Effector memory CD4-positive, alpha-beta T cell (primary cell): ENCODE results near the gene CHST10.
"Not testable (repeated sequence)": the region's sequence is repeated elsewhere in the genome, so short reads cannot be mapped to it uniquely, and the experiment has no call there.

Source experiments
- DNase-seq, 3 donors: peaks; one replicate each; pipeline ENCODE4 v3.0.0-alpha.2; 2020
- H3K27ac ChIP-seq: 2 replicates; pipeline ENCODE4 v1.7.0; 2013; ENCODE audit warnings: mild to moderate bottlenecking, low read length, moderate library complexity; ENCODE audit not compliant: insufficient read depth, poor library complexity, severe bottlenecking
- H3K27me3 ChIP-seq: replicated peaks from 2 replicates; pipeline ENCODE4 v1.7.0; 2013; ENCODE audit warnings: mild to moderate bottlenecking, low read length; ENCODE audit not compliant: insufficient read depth, control insufficient read depth, poor library complexity, severe bottlenecking
- H3K36me3 ChIP-seq: 2 replicates; pipeline ENCODE4 v1.7.0; 2013; ENCODE audit warnings: mild to moderate bottlenecking, low read length, moderate library complexity; ENCODE audit not compliant: control insufficient read depth, insufficient read depth
- H3K4me1 ChIP-seq: 2 replicates; pipeline ENCODE4 v1.7.0; 2013; ENCODE audit warnings: low read length, mild to moderate bottlenecking; ENCODE audit not compliant: control insufficient read depth, insufficient read depth, poor library complexity, severe bottlenecking
- H3K4me3 ChIP-seq: 2 replicates; pipeline ENCODE4 v1.7.0; 2013; ENCODE audit warnings: low read length, low read depth, mild to moderate bottlenecking; ENCODE audit not compliant: insufficient read depth, poor library complexity, severe bottlenecking
- H3K9me3 ChIP-seq: 2 replicates; pipeline ENCODE4 v1.7.0; 2013; ENCODE audit warnings: mild to moderate bottlenecking, low read length, moderate library complexity; ENCODE audit not compliant: control insufficient read depth
- total RNA-seq, 3 donors: gene quantifications; one replicate each; lab custom pipeline; 2026; lab: John Stamatoyannopoulos, UW

CHST10 gene
- total RNA-seq: 1.4 to 3.3 (median 3.2) reads per million in 3 donors

GRCh38 chr2:100416935-100417710 lies at the start of gene CHST10:
Gene CHST10 (minus strand): TSS chr2:100417668. CDS start chr2:100406675, 10,993 bp downstream.
- no peaks in the 10 kb centered on the region for H3K27me3 ChIP-seq
- no peaks in the 10 kb centered on the region for H3K36me3 ChIP-seq
- no peak within 1 kb of the TSS for H3K27ac ChIP-seq
- peaks cover 6% of the 10 kb centered on the region for H3K4me1 ChIP-seq
- H3K4me3 ChIP-seq: peak within 1 kb of the TSS; percentile 59
- peak in 1 of 3 donors; percentile 6 for DNase-seq
- H3K9me3 ChIP-seq: no peaks in the 10 kb centered on the region

GRCh38 chr2:100460904-100461530 lies 43.5 kb upstream of the CHST10 start:
- Histone ChIP-seq H3K27me3 (no peaks in the 10 kb centered on the region), H3K27ac (no peak overlapping the region), H3K36me3 (no peaks in the 10 kb centered on the region), H3K9me3 (no peaks in the 10 kb centered on the region), H3K4me3 (no peak overlapping the region), H3K4me1 (no peaks in the 10 kb centered on the region)
- DNase-seq: no peak

GRCh38 chr2:100456357-100456756 lies 38.9 kb upstream of the CHST10 start:
- not testable (repeated sequence) for DNase-seq, H3K4me3 ChIP-seq, H3K27me3 ChIP-seq, H3K27ac ChIP-seq, H3K4me1 ChIP-seq, H3K9me3 ChIP-seq, H3K36me3 ChIP-seq

GRCh38 chr2:100453853-100454252 lies 36.4 kb upstream of the CHST10 start:
- Histone ChIP-seq H3K4me1 (no peaks in the 10 kb centered on the region), H3K4me3 (no peak overlapping the region), H3K36me3 (no peaks in the 10 kb centered on the region), H3K27me3 (no peaks in the 10 kb centered on the region), H3K27ac (no peak overlapping the region), H3K9me3 (no peaks in the 10 kb centered on the region)
- no peak for DNase-seq

- Histone ChIP-seq H3K9me3 (no peaks in the 10 kb centered on the region), H3K4me1 (no peaks in the 10 kb centered on the region), H3K36me3 (no peaks in the 10 kb centered on the region), H3K27ac (no peak overlapping the region), H3K27me3 (no peaks in the 10 kb centered on the region), H3K4me3 (no peak overlapping the region)
- no peak for DNase-seq
Observed at GRCh38 chr2:100451734-100452133, 34.3 kb upstream of the CHST10 start.

GRCh38 chr2:100451092-100451491 lies 33.6 kb upstream of the CHST10 start:
- H3K9me3 ChIP-seq: no peaks in the 10 kb centered on the region
- no peaks in the 10 kb centered on the region for H3K36me3 ChIP-seq
- no peak overlapping the region for H3K27ac ChIP-seq
- no peaks in the 10 kb centered on the region for H3K27me3 ChIP-seq
- DNase-seq: no peak
- H3K4me1 ChIP-seq: no peaks in the 10 kb centered on the region
- H3K4me3 ChIP-seq: no peak overlapping the region

- Histone ChIP-seq H3K36me3 (no peaks in the 10 kb centered on the region), H3K9me3 (no peaks in the 10 kb centered on the region), H3K27ac (no peak overlapping the region), H3K27me3 (no peaks in the 10 kb centered on the region), H3K4me1 (no peaks in the 10 kb centered on the region), H3K4me3 (no peak overlapping the region)
- no peak for DNase-seq
Observed at GRCh38 chr2:100446696-100447095, 29.2 kb upstream of the CHST10 start.

- Histone ChIP-seq H3K36me3 (no peaks in the 10 kb centered on the region), H3K27ac (no peak overlapping the region), H3K9me3 (no peaks in the 10 kb centered on the region)
Observed at GRCh38 chr2:100437751-100438150, 20.3 kb upstream of the CHST10 start.

GRCh38 chr2:100429726-100430125 lies 12.3 kb upstream of the CHST10 start:
- no peaks in the 10 kb centered on the region for H3K9me3 ChIP-seq
- no peak overlapping the region for H3K4me3 ChIP-seq
- no peaks in the 10 kb centered on the region for H3K4me1 ChIP-seq
- no peak for DNase-seq
- H3K27ac ChIP-seq: no peak overlapping the region
- H3K27me3 ChIP-seq: no peaks in the 10 kb centered on the region
- H3K36me3 ChIP-seq: no peaks in the 10 kb centered on the region

More at GRCh38 chr2:100437751-100438150, 20.3 kb upstream of the CHST10 start:
- no peak for DNase-seq
- no peak overlapping the region for H3K4me3 ChIP-seq
- no peaks in the 10 kb centered on the region for H3K27me3 ChIP-seq
- H3K4me1 ChIP-seq: no peaks in the 10 kb centered on the region

- Histone ChIP-seq H3K4me3 (no peak overlapping the region), H3K4me1 (no peaks in the 10 kb centered on the region), H3K36me3 (no peaks in the 10 kb centered on the region), H3K27me3 (no peaks in the 10 kb centered on the region), H3K27ac (no peak overlapping the region), H3K9me3 (no peaks in the 10 kb centered on the region)
- DNase-seq: peak in 2 of 3 donors; percentile 5 to 10
Observed at GRCh38 chr2:100427627-100428258, 10.3 kb upstream of the CHST10 start.
